Tibial artery (tissue), 4 donors: ENCODE data around the gene EML2.
"Not testable (repeated sequence)": the region's sequence is repeated elsewhere in the genome, so short reads cannot be mapped to it uniquely, and the experiment has no call there.

Source experiments
- DNase-seq, 2 donors: peaks; one replicate each; pipeline ENCODE4 v3.0.0-alpha.2; 2019
- H3K27ac ChIP-seq, 2 donors: fragments of 200-600 bp; sonication (generic) in 1 of 2; 1 replicate in 1 of 2; 2 replicates in 1 of 2; pipeline ENCODE4 v1.5.1; 2018 to 2019; ENCODE audit warnings: mild to moderate bottlenecking in 1 of 2
- H3K27me3 ChIP-seq, 2 donors: fragments of 200-600 bp; sonication (generic) in 1 of 2; one replicate each; pipeline versions ENCODE4 v1.5.1 to v1.6.0; 2016 to 2019
- H3K36me3 ChIP-seq, 3 donors: fragments of 200-600 bp; sonication (generic) in 2 of 3; one replicate each; pipeline ENCODE4 v1.5.1; 2016 to 2019; ENCODE audit warnings: mild to moderate bottlenecking in 2 of 3
- H3K4me1 ChIP-seq, 4 donors: fragments of 200-600 bp; sonication (generic) in 2 of 4; 1 replicate in 3 of 4; 2 replicates in 1 of 4; pipeline ENCODE4 v1.5.1; 2016 to 2019
- H3K4me3 ChIP-seq, 2 donors: fragments of 200-600 bp; sonication (generic) in 1 of 2; 1 replicate in 1 of 2; 2 replicates in 1 of 2; pipeline ENCODE4 v1.5.1; 2018 to 2019; ENCODE audit warnings: mild to moderate bottlenecking in 2 of 2
- H3K9me3 ChIP-seq, 3 donors: fragments of 200-600 bp; sonication (generic) in 1 of 3; one replicate each; pipeline ENCODE4 v1.5.1; 2016 to 2019
- CTCF ChIP-seq, 2 experiments: fragments of 200-600 bp in 1 of 2; fragments of 450-650 bp in 1 of 2; IDR thresholded peaks; one replicate each; pipeline ENCODE4 v1.5.1; 2017 to 2019; ENCODE audit warnings: antibody characterized with exemption in 2 of 2, mild to moderate bottlenecking in 1 of 2, moderate library complexity in 1 of 2
- intact Hi-C: fragments of 100-400 bp; cut with DNase I; formaldehyde crosslinking; loops from one replicate; pipeline ENCODE4 v1.15.0; 2023; ENCODE audit warnings: low total_unique reads

The EML2 gene, protein sequence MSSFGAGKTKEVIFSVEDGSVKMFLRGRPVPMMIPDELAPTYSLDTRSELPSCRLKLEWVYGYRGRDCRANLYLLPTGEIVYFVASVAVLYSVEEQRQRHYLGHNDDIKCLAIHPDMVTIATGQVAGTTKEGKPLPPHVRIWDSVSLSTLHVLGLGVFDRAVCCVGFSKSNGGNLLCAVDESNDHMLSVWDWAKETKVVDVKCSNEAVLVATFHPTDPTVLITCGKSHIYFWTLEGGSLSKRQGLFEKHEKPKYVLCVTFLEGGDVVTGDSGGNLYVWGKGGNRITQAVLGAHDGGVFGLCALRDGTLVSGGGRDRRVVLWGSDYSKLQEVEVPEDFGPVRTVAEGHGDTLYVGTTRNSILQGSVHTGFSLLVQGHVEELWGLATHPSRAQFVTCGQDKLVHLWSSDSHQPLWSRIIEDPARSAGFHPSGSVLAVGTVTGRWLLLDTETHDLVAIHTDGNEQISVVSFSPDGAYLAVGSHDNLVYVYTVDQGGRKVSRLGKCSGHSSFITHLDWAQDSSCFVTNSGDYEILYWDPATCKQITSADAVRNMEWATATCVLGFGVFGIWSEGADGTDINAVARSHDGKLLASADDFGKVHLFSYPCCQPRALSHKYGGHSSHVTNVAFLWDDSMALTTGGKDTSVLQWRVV

DNA sequence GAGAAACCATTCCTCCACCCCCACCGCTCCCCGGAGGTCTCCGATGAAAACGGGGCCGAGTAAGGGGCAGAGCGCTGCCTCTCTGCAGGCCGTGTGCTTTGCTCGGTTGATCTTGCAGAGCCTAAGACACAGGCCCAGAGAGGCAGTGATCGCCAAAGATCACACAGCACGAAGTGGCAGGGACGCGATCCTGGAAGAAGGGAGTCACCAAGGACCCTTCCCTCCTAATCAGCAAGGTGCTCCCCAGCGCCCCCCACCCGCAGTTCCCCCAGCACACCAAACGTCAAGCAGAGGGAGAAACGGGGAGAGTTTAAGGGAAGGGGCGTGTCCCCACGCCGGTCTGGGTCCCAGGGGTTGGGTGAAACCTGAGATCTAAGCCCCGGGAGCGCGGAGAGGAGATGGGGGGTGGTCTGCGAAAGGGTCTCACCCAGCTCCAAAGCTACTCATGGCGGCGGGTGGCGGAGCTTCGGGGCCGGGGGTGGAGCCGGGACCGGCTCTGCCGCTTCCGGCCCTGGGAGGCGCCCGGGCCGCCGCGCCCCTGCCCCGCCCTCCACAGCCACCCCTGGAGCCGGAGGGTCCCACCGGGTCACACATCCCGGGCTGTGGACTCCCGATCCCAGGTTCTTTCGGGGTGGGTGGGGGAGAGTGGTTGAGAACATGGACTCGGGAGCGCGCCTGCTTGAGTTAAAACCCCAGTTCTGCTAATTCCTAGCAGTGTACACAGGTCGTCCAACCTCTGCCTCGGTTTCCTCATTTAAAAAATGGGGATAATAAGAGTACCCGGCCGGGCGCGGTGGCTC, at the start of gene EML2:
TSS of gene EML2 (minus strand) at position 468 of the 800 bp plus-strand sequence. CDS start at position 447, 21 bp downstream.
- Histone ChIP-seq H3K4me3 (peak within 1 kb of the TSS; percentile 60 to 81), H3K36me3 (peaks cover 0 to under 1% (median 0%) of the 10 kb centered on the region in 3 donors), H3K27ac (peak within 1 kb of the TSS; percentile 65 to 67), H3K27me3 (peaks cover 0 to 8% of the 10 kb centered on the region in 2 donors), H3K9me3 (no peaks in the 10 kb centered on the region), H3K4me1 (peaks cover 0 to 68% (median 43%) of the 10 kb centered on the region in 4 donors)
- DNase-seq: peak; percentile 23 to 71
- no peak for TF ChIP-seq CTCF (IDR thresholded peaks at IDR 0.05)
- intact Hi-C loops: no loop called here

GRCh38 chr19:45687599-45687998, 48.4 kb upstream of the EML2 start:
- H3K36me3 ChIP-seq: peaks cover 36 to 56% (median 37%) of the 10 kb centered on the region in 3 donors
- H3K9me3 ChIP-seq: no peaks in the 10 kb centered on the region
- H3K4me1 ChIP-seq: peaks cover 0 to 12% (median 8%) of the 10 kb centered on the region in 4 donors
- H3K4me3 ChIP-seq: no peak overlapping the region
- no peaks in the 10 kb centered on the region for H3K27me3 ChIP-seq
- DNase-seq: no peak
- no peak for TF ChIP-seq CTCF (IDR thresholded peaks at IDR 0.05)
- intact Hi-C loops: no loop called here
- H3K27ac ChIP-seq: no peak overlapping the region

DNA sequence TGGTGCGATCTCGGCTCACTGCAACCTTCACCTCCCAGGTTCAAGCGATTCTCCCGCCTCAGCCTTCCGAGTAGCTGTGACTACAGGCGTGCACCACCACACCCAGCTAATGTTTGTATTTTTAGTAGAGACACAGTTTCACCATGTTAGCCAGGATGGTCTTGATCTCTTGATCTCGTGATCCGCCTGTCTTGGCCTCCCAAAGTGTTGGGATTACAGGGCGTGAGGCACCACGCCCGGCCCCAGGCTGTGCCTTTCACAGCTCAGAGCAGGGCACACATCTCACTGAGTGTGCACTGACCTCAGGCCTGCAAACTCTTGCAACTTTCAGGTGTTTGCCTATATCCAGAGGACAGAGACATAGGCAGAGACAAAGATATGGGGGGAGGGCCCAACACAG, 45.8 kb upstream of the EML2 start:
- H3K36me3 ChIP-seq: peaks cover 36 to 56% (median 37%) of the 10 kb centered on the region in 3 donors
- H3K4me3 ChIP-seq, H3K27ac ChIP-seq, H3K27me3 ChIP-seq, DNase-seq, H3K9me3 ChIP-seq, intact Hi-C loops: not testable (repeated sequence)
- H3K4me1 ChIP-seq: peaks cover 0 to 14% (median 11%) of the 10 kb centered on the region in 4 donors

GRCh38 chr19:45682908-45683307, 43.7 kb upstream of the EML2 start:
- Histone ChIP-seq H3K4me3 (no peak overlapping the region), H3K27me3 (peaks cover 0 to 25% of the 10 kb centered on the region in 2 donors), H3K36me3 (peaks cover 29 to 49% (median 32%) of the 10 kb centered on the region in 3 donors), H3K9me3 (no peaks in the 10 kb centered on the region), H3K27ac (no peak overlapping the region), H3K4me1 (peaks cover 0 to 17% (median 12%) of the 10 kb centered on the region in 4 donors)
- no peak for TF ChIP-seq CTCF (IDR thresholded peaks at IDR 0.05)
- DNase-seq: no peak
- intact Hi-C loops: no loop called here

- H3K9me3 ChIP-seq: no peaks in the 10 kb centered on the region
- H3K4me3 ChIP-seq: peak overlapping the region in 1 of 2 donors; percentile 54
- intact Hi-C loops: no loop called here
- no peak for DNase-seq
- H3K36me3 ChIP-seq: peaks cover 21 to 41% (median 24%) of the 10 kb centered on the region in 3 donors
- TF ChIP-seq CTCF (IDR thresholded peaks at IDR 0.05): no peak
- peak overlapping the region; percentile 81 for H3K27ac ChIP-seq
- peaks cover 0 to 33% of the 10 kb centered on the region in 2 donors for H3K27me3 ChIP-seq
- H3K4me1 ChIP-seq: peaks cover 0 to 25% (median 17%) of the 10 kb centered on the region in 4 donors
Measured at GRCh38 chr19:45682117-45682516, 42.9 kb upstream of the EML2 start.
